Thoracic aorta (tissue), 2 donors: ENCODE measurements around the gene RASSF6. TPM values are rescaled to one million over a fixed set of nuclear protein-coding genes. Genes with fewer than 3 reads are reported as not detected.

ENCODE experiments used
- ATAC-seq: fragments of 150-250 bp; one replicate; pipeline ENCODE4 v1.8.0; 2017; ENCODE audit warnings: low read depth; ENCODE audit not compliant: insufficient number of reproducible peaks, low FRiP score
- DNase-seq: peaks from one replicate; pipeline ENCODE4 v3.0.0-alpha.2; 2020; ENCODE audit warnings: low spot score
- H3K27ac ChIP-seq, 2 donors: fragments of 200-600 bp; sonication (generic); 1 replicate in 1 of 2; 2 replicates in 1 of 2; pipeline ENCODE4 v1.5.1; 2016; ENCODE audit warnings: mild to moderate bottlenecking in 2 of 2, moderate library complexity in 2 of 2
- H3K27me3 ChIP-seq: fragments of 200-600 bp; sonication (generic); replicated peaks from 2 replicates; pipeline ENCODE4 v1.6.0; 2016; ENCODE audit warnings: mild to moderate bottlenecking; ENCODE audit not compliant: insufficient read depth
- H3K36me3 ChIP-seq: fragments of 200-600 bp; sonication (generic); one replicate; pipeline ENCODE4 v1.5.1; 2016
- H3K4me1 ChIP-seq, 2 donors: fragments of 200-600 bp; sonication (generic); 1 replicate in 1 of 2; 2 replicates in 1 of 2; pipeline versions ENCODE4 v1.5.1 to v1.6.0; 2016; ENCODE audit warnings: low read depth in 2 of 2, mild to moderate bottlenecking in 1 of 2; ENCODE audit not compliant: control insufficient read depth in 1 of 2
- H3K4me3 ChIP-seq: fragments of 200-600 bp; sonication (generic); 2 replicates; pipeline ENCODE4 v1.5.1; 2016; ENCODE audit warnings: mild to moderate bottlenecking
- H3K9me3 ChIP-seq: fragments of 200-600 bp; sonication (generic); 2 replicates; pipeline ENCODE4 v1.5.1; 2016
- total RNA-seq, 2 donors: library from RNA; depleted of rRNA; stranded (reverse); fragments of >200 nt; gene quantifications; one replicate each; pipeline versions ENCODE4 v1.1.0 to v1.2.3, GENCODE V29; 2016
- TF ChIP-seq, protein P1 (sequence below): fragments of 200-600 bp; sonication (generic); IDR thresholded peaks from one replicate; pipeline ENCODE4 v1.5.1; 2019; ENCODE audit warnings: antibody characterized with exemption

RASSF6 gene
- total RNA-seq, 2 donors from 2014 or later, result 0.56 TPM; not detected in 1

DNA sequence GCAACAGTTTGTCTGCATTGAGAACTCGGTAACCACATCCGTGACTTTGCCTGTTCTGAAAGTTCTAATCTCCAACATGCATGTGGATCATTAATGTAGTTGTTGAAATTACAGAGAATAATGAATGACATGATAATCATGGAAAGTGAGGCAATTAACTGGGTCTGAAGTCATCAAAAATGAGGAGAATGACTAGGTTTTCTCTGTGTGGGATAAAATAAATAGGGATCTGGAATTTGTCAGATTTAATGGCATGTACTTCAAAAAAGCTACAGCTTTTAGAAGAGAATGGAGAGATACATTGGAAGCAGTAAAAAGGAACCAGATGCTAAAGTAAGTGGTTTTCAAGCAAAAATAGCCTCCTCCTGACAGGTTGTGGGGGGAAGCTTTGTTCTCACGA, 79.4 kb downstream of the RASSF6 start:
- H3K36me3 ChIP-seq, result no peaks in the 10 kb centered on the region
- no peaks in the 10 kb centered on the region for H3K4me1 ChIP-seq
- no peaks in the 10 kb centered on the region for H3K9me3 ChIP-seq
- no peak for DNase-seq
- H3K4me3 ChIP-seq, result no peak overlapping the region
- no peak for ATAC-seq
- H3K27ac ChIP-seq, result no peak overlapping the region
- H3K27me3 ChIP-seq, result no peaks in the 10 kb centered on the region
- TF ChIP-seq, protein P1, sequence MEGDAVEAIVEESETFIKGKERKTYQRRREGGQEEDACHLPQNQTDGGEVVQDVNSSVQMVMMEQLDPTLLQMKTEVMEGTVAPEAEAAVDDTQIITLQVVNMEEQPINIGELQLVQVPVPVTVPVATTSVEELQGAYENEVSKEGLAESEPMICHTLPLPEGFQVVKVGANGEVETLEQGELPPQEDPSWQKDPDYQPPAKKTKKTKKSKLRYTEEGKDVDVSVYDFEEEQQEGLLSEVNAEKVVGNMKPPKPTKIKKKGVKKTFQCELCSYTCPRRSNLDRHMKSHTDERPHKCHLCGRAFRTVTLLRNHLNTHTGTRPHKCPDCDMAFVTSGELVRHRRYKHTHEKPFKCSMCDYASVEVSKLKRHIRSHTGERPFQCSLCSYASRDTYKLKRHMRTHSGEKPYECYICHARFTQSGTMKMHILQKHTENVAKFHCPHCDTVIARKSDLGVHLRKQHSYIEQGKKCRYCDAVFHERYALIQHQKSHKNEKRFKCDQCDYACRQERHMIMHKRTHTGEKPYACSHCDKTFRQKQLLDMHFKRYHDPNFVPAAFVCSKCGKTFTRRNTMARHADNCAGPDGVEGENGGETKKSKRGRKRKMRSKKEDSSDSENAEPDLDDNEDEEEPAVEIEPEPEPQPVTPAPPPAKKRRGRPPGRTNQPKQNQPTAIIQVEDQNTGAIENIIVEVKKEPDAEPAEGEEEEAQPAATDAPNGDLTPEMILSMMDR, result no peak

DNA sequence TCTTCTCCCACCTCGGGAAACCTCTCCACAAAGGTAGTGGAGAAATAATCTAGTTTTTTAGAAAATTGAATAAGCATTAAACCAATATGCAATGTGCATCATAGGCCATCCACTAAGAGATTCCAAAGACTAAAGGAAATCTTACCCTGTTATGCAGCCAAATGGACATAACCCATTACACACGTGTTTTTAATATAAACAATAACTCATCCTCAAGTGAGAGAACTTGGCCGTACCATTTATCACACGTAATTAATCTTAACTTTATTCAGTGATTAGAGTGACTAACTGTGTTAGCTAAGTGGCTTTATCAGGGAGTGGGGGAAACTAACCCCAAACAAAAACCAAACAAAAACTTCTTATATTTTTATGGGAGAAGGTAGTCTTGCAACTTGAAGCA, 80.8 kb downstream of the RASSF6 start:
- TF ChIP-seq, protein P1, result no peak
- no peaks in the 10 kb centered on the region for H3K27me3 ChIP-seq
- H3K4me1 ChIP-seq, result no peaks in the 10 kb centered on the region
- no peaks in the 10 kb centered on the region for H3K9me3 ChIP-seq
- H3K36me3 ChIP-seq, result no peaks in the 10 kb centered on the region
- no peak for DNase-seq
- no peak overlapping the region for H3K4me3 ChIP-seq
- no peak overlapping the region for H3K27ac ChIP-seq
- ATAC-seq, result no peak

DNA sequence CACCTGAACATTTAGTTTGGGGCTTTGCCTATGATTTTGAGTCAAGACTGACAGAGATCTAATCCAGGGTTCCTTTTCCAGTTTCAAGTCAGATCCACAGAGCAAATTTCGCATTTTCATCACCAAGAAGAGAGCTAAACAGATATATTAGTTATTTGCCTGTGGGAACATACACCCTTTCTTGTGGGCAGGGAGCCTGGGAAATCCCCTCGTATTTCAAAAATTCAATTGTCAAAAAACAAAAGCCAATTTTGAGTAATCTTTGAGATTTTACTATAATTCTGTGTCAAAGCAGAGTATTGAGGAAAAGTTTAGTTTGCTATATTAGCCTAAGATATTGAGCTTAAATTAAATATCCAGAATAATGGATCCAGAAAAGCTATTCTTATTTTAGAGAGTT, 82.1 kb downstream of the RASSF6 start:
- Histone ChIP-seq H3K27ac (no peak overlapping the region), H3K27me3 (no peaks in the 10 kb centered on the region), H3K36me3 (no peaks in the 10 kb centered on the region), H3K4me1 (no peaks in the 10 kb centered on the region), H3K9me3 (no peaks in the 10 kb centered on the region), H3K4me3 (no peak overlapping the region)
- no peak for DNase-seq
- TF ChIP-seq, protein P1, result no peak
- ATAC-seq, result no peak

DNA sequence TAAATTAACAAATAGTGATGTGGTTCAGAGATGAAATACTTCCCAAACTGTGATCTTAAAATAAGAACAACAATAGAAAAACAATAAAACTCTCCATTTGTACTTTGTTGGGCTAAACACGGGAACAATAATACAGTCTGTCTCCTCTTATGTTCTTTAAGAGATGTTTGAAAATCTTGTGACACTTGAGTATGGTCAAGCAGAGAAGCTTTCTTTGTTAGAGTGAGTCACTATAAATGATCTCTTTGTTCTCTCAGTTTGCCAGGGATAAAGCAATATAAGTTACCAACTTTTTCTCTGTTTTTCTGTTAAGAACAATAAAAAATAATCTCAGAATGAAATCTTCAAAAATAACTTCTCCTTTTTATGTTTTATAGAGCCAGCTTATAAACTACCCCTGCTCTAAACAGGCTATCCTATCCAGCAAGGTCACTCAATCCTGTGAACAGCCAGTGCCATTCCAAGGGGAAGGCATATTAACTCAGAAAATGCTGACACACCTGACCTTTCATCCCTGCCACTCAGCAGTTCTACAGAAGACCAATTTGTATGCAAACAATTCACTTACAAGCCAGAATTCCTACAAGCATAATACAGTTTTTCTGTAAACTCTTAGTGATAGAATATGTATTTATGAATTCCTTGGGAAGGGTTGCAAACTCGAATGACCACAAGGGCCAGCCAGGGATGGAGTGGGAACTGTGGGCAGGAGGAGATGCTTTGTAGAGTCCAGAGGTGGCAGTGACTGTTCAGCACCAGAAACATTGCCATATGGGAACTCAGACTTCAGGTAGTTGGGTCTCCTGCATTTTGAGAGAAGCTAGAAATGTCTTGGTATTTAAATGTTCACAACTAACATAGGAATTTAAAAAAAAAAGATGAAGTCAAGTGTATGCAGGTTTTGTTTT, 86.5 kb downstream of the RASSF6 start:
- ATAC-seq (no peak), DNase-seq (no peak)
- H3K9me3 ChIP-seq, result no peaks in the 10 kb centered on the region
- no peaks in the 10 kb centered on the region for H3K4me1 ChIP-seq
- no peaks in the 10 kb centered on the region for H3K36me3 ChIP-seq
- H3K27ac ChIP-seq, result no peak overlapping the region
- TF ChIP-seq, protein P1, result no peak
- H3K27me3 ChIP-seq, result no peaks in the 10 kb centered on the region
- H3K4me3 ChIP-seq, result no peak overlapping the region

DNA sequence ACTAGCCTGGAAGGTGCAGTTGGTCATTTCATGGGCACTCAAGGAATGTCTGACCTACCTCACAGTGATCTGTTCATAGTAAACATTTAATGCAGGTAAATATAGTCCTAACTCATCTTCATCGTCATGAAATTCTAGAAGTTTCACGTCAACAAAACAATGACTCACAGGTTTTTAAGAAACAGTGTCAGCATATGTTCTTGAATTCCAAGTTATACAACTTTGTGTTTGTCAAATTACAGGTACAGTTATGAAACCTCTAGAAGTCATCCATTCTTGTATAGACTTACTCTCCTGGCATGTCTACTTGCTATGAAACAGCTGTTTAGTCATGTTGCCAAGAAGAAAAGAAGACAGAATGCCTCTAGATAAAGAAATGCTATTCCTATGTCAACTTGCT, 92.1 kb downstream of the RASSF6 start:
- DNase-seq, result no peak
- H3K36me3 ChIP-seq, result no peaks in the 10 kb centered on the region
- H3K9me3 ChIP-seq, result no peaks in the 10 kb centered on the region
- ATAC-seq, result no peak
- H3K27me3 ChIP-seq, result no peaks in the 10 kb centered on the region
- TF ChIP-seq, protein P1, result no peak
- H3K27ac ChIP-seq, result no peak overlapping the region
- H3K4me1 ChIP-seq, result no peaks in the 10 kb centered on the region
- no peak overlapping the region for H3K4me3 ChIP-seq
